HG03571 (cell line): ENCODE measurements around the gene CCDC9B.
A peak's percentile ranks its signal among the peaks of the same experiment; 100 is the strongest.

Source experiments
- ATAC-seq: cut with Tn5 transposase; IDR thresholded peaks from one replicate; pipeline ENCODE4 v1.9.1; 2021; ENCODE audit not compliant: unreplicated experiment

CCDC9B gene

GRCh38 chr15:40365624-40366456 lies 25.1 kb upstream of the CCDC9B start:
- no peak for ATAC-seq

- ATAC-seq: no peak
Measured at GRCh38 chr15:40365016-40365415, 24.3 kb upstream of the CCDC9B start.

GRCh38 chr15:40364251-40364650 lies 23.5 kb upstream of the CCDC9B start:
- ATAC-seq: no peak

GRCh38 chr15:40363611-40364010 lies 22.9 kb upstream of the CCDC9B start:
- ATAC-seq: no peak

GRCh38 chr15:40361640-40362039 lies 20.9 kb upstream of the CCDC9B start:
- ATAC-seq: no peak

GRCh38 chr15:40360015-40360414 lies 19.3 kb upstream of the CCDC9B start:
- ATAC-seq: no peak

GRCh38 chr15:40358471-40359353 lies 18.0 kb upstream of the CCDC9B start:
- no peak for ATAC-seq

- peak; percentile 68 for ATAC-seq
Measured at GRCh38 chr15:40357723-40358470, 17.2 kb upstream of the CCDC9B start, which contains the start of gene DISP2. DISP2 (plus strand) TSS chr15:40358219; CDS start chr15:40358322, 103 bp downstream.

GRCh38 chr15:40357246-40357645 lies 16.5 kb upstream of the CCDC9B start:
- no peak for ATAC-seq

GRCh38 chr15:40355976-40356585 lies 15.3 kb upstream of the CCDC9B start:
- no peak for ATAC-seq

- ATAC-seq: no peak
Measured at GRCh38 chr15:40354408-40355171, 13.9 kb upstream of the CCDC9B start.

GRCh38 chr15:40353697-40354096 lies 13.0 kb upstream of the CCDC9B start:
- ATAC-seq: no peak

- no peak for ATAC-seq
Measured at GRCh38 chr15:40352281-40352901, 11.7 kb upstream of the CCDC9B start.

- no peak for ATAC-seq
Measured at GRCh38 chr15:40349163-40349562, 8.4 kb upstream of the CCDC9B start.

- no peak for ATAC-seq
Measured at GRCh38 chr15:40348474-40348870, 7.7 kb upstream of the CCDC9B start.

GRCh38 chr15:40347559-40348473 lies 7.1 kb upstream of the CCDC9B start:
- ATAC-seq: no peak

- no peak for ATAC-seq
Measured at GRCh38 chr15:40346579-40347558, 6.1 kb upstream of the CCDC9B start.
